Stimulated activated CD4-positive, alpha-beta T cell treated with anti-CD3 and anti-CD28 coated beads, Interleukin-2, amount 100 ng/mL, for 24 hours (primary cell): ENCODE data around the gene AMZ1.
A peak's percentile ranks its signal among the peaks of the same experiment; 100 is the strongest.
"Not testable (repeated sequence)": the region's sequence is repeated elsewhere in the genome, so short reads cannot be mapped to it uniquely, and the experiment has no call there.

ENCODE experiments used
- DNase-seq, 2 donors: peaks; one replicate each; pipeline ENCODE4 v3.0.0-alpha.2; 2020

The AMZ1 gene

GRCh38 chr7:2670171-2670570, 17.8 kb upstream of the AMZ1 start:
- no peak for DNase-seq

- peak; percentile 75 to 81 for DNase-seq
Observed at GRCh38 chr7:2670720-2671391, 17.1 kb upstream of the AMZ1 start.

GRCh38 chr7:2673214-2673613, 14.8 kb upstream of the AMZ1 start:
- DNase-seq = not testable (repeated sequence)

GRCh38 chr7:2673934-2674333, 14.1 kb upstream of the AMZ1 start:
- no peak for DNase-seq

GRCh38 chr7:2675256-2675764, 12.7 kb upstream of the AMZ1 start:
- no peak for DNase-seq

GRCh38 chr7:2676576-2676975, 11.4 kb upstream of the AMZ1 start:
- DNase-seq = not testable (repeated sequence)

GRCh38 chr7:2678454-2678853, 9.5 kb upstream of the AMZ1 start:
- not testable (repeated sequence) for DNase-seq

- DNase-seq = not testable (repeated sequence)
Observed at GRCh38 chr7:2679135-2680127, 8.6 kb upstream of the AMZ1 start.

GRCh38 chr7:2680256-2680655, 7.7 kb upstream of the AMZ1 start:
- no peak for DNase-seq

GRCh38 chr7:2680792-2681490, 7.1 kb upstream of the AMZ1 start:
- peak; percentile 64 to 74 for DNase-seq

GRCh38 chr7:2681929-2682799, 5.8 kb upstream of the AMZ1 start:
- DNase-seq = no peak

- no peak for DNase-seq
Observed at GRCh38 chr7:2684501-2684900, 3.5 kb upstream of the AMZ1 start.

- DNase-seq = no peak
Observed at GRCh38 chr7:2686101-2686500, 1.9 kb upstream of the AMZ1 start.

- DNase-seq = no peak
Observed at GRCh38 chr7:2687338-2687869, 598 bp upstream of the AMZ1 start.

- no peak for DNase-seq
Observed at GRCh38 chr7:2688409-2689342, 674 bp downstream of the AMZ1 start.

- DNase-seq = no peak
Observed at GRCh38 chr7:2689343-2689847, 1.4 kb downstream of the AMZ1 start.

- DNase-seq = no peak
Observed at GRCh38 chr7:2689951-2690705, 2.1 kb downstream of the AMZ1 start.

GRCh38 chr7:2691011-2691707, 3.2 kb downstream of the AMZ1 start:
- no peak for DNase-seq

GRCh38 chr7:2691932-2692439, 4.0 kb downstream of the AMZ1 start:
- DNase-seq = not testable (repeated sequence)
